HG03280 (cell line): ENCODE data around the gene KAZALD1.
A peak's percentile ranks its signal among the peaks of the same experiment; 100 is the strongest.

Source experiments
- ATAC-seq: cut with Tn5 transposase; IDR thresholded peaks from one replicate; pipeline ENCODE4 v1.9.1; 2021; ENCODE audit warnings: mild to moderate bottlenecking, moderate library complexity; ENCODE audit not compliant: unreplicated experiment

KAZALD1 gene

GRCh38 chr10:101061624-101062231, at the start of gene KAZALD1:
Gene KAZALD1 (plus strand): TSS chr10:101061989. CDS start chr10:101062593, 604 bp downstream.
- no peak for ATAC-seq

DNA sequence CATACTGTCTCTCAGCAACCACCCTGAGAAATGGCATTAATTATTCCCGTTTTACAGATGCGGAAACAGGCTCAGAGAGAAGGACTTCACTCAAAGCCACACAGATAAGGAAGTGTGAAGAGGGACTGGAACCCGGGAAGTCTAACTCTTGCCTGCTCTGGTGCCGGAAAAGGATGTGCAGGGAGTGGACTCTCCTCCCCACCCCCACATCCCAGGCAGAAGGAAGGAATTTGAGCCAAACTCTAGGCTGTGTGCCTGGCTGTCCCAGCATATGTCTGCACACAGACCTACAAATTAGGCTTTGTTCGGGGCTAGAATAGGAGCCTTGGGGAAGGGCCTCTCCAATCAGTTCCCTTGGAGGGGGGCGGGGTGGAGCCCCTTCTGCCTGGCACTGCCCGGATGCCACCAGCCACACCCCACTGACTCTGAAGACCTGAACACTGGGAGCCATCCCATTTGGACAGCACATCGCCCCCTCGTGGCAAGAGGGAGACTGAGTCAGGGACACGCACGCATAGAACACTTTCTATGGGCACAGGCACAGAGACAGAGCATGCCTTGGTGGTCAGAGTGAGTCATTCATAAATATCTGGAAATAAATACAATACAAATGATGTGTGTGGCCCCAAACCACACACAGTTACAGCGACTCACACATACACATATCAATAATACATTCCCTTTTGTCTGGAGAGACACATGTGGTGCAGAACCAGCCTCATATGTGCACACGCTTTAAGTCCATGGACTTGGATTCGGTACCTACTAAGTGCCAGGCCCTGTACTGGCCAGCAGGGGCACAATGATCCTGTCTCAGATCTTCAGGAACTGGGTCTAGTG, 49.0 kb upstream of the KAZALD1 start:
- ATAC-seq: peak; percentile 81

DNA sequence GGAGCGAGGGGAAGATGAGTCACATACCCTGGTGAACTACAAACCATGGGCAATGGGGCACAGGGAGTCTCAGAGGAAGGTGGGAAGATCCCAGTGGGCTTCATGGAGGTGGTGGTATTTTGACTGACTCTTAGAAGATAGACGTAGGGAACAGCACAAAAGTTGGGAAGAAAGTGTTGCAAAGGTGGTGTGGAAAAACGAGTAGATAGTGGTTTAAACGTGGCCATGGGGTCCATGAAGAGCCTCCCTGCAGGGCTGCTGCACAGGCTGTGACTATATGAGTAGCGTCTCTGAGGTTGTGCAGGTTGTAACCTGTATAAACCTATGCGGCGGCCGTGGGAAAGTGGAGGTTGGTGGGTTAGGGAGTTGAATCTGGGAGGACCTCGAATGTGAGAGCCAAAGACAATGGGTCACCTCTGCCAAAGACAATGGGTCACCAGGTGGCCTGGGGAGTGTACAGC, 48.4 kb upstream of the KAZALD1 start:
- ATAC-seq: no peak

DNA sequence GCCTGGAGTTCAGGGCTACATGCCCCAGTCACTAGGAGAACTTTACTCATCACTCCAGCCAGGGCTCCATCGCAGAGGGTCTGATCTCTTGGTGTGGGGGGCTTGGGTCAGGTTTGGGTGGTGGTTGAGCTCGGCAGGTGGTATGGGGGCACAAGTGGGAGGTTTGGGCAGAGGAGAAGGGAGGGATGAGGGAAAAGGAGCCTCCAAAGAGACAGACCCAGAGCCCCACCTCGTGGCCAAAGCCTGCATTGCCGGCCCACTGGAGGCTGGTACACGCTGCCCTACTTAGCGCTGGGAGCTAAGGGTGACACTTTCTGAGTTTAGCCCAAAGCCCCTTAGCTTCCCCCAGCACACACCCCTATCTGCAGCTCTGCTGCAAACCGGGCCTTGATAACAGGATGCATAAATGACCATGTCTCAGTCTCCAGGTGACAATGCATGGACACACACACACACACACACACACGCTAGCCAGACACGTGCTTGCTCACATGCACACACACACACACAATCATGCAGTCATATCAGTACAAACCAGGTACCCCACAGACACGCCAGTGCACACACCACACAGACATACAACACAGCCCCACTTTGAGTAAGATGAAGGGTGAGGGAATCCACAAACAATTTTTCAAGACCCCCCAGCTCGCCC, 47.4 kb upstream of the KAZALD1 start:
- no peak for ATAC-seq

GRCh38 chr10:101014966-101015581, 46.7 kb upstream of the KAZALD1 start:
- ATAC-seq: no peak

GRCh38 chr10:101015582-101015973, 46.2 kb upstream of the KAZALD1 start:
- no peak for ATAC-seq

- ATAC-seq: no peak
Observed at GRCh38 chr10:101016814-101017213, 45.0 kb upstream of the KAZALD1 start.

DNA sequence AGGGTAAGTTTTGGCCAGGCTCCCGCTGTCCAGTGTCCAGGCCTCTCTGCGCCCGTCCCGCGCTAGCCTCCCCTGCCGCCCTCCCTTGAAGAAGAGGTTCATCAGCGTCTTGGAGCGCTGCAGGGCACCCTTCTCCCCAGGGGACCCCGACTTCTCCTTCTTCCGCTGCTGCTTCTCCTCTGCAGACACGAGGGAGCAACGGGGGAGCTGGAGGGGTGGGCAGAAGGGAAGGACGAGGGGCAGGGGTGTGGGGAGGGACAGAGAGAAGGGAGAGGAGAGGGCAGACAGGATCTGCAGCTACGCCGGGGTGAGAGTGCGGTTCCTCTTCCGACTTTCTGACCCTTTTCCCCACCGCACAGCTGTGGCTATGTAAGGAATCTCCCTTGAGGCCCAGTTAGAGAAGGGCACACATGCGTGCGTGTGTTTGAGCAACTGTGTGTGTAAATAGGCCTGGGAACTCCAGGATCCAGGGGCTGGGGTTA, 43.6 kb upstream of the KAZALD1 start:
- ATAC-seq: no peak

GRCh38 chr10:101018600-101019439, 43.0 kb upstream of the KAZALD1 start:
- ATAC-seq: no peak

- ATAC-seq: no peak
Observed at GRCh38 chr10:101019440-101019703, 42.4 kb upstream of the KAZALD1 start.

GRCh38 chr10:101020427-101021075, 41.2 kb upstream of the KAZALD1 start:
- no peak for ATAC-seq

DNA sequence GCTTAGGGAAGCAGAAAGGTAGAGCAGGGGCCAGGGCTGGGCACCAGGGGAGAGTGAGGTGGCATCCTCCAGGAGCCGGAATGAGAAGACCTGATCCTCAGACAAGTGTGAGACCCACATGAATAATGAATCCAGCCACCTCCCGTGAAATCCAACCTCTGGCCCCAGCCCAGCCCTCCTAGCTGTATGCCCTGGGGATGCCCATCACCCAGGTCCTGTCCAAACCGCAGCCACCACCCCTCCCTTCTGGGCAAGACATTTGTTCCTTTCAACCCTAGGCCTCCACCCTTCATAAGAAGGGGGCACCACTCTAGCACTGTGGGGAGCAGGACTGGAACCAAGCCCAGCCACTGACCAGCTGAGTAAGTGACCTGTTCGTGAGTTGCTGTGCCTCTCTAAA, 40.5 kb upstream of the KAZALD1 start:
- ATAC-seq: no peak

DNA sequence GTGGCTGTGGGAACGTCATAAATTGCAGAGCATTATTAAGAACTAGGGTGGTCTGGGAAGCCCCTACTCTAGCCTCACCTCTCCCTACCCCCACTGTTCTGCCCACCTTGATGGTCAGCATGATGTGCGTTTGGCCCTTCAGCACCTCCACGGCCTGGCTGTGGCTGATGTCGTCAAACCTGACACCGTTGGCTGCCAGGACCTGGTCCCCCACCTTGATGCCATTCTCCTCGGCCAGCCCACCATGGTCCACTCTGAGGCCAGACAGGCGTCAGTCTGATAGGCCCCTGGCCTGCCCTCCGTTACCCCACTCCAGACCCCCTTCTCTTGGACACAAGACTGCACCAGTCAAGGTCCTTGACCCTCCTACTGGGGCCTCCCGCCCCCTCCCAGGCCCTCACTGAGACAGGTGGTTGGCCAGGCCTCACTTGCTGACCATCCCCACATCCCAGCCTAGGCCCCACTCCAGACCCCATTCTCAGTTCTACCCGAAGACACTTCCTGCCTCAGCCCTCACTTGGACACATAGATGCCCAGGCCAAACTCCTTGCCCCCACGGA, 40.0 kb upstream of the KAZALD1 start:
- ATAC-seq: no peak

DNA sequence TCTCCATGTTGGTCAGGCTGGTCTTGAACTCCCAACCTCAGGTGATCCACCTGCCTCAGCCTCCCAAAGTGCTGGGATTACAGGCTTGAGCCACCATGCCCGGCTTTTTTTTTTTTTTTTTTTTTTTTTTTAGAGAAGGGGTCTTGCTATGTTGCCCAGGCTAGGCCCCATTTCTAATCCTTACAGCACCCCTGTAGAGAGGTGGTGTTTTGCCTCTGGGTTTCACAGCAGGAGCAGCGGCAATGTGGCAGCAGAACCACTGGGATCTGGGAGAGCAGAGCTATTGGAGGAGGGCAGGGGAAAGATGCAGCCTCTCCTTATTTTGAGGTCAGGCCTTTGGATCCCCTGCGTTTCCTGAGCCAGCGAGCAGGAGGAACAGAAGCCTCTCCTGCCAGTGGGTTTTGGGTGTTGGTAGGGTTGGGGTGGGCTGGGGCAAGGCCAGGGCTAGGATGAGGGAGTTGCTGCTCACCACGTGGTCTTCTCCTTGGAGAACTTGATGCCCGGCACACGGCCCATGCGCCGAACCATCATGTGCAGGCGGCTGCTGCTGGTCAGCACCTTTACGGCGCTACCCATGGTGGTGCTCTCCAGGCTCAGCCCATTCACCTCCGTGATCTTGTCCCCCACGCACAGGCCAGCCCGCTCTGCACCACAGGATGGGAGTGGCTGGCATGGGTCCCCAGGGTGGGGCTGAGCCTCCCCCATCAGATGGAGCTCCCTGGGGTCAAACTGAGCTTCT, 38.7 kb upstream of the KAZALD1 start:
- no peak for ATAC-seq

- ATAC-seq: no peak
Observed at GRCh38 chr10:101027106-101027720, 34.6 kb upstream of the KAZALD1 start.

GRCh38 chr10:101028446-101029337, 33.1 kb upstream of the KAZALD1 start:
- ATAC-seq: no peak

- no peak for ATAC-seq
Observed at GRCh38 chr10:101029520-101030295, 32.1 kb upstream of the KAZALD1 start.
